Coronary artery (tissue), 2 donors: Measurements from ENCODE around the gene AMOTL2.

Experiments used
- DNase-seq: peaks from one replicate; pipeline ENCODE4 v3.0.0-alpha.2; 2017; ENCODE audit warnings: low spot score
- H3K27ac ChIP-seq, 2 donors: fragments of 200-600 bp; sonication (generic); one replicate each; pipeline ENCODE4 v1.5.1; 2016 to 2019
- H3K4me3 ChIP-seq: fragments of 200-600 bp; sonication (generic); 2 replicates; pipeline ENCODE4 v1.5.1; 2016; ENCODE audit warnings: mild to moderate bottlenecking, moderate library complexity
- CTCF ChIP-seq: fragments of 200-600 bp; sonication (generic); IDR thresholded peaks from one replicate; pipeline ENCODE4 v1.5.1; 2019; ENCODE audit warnings: antibody characterized with exemption

The AMOTL2 gene

GRCh38 chr3:134345202-134345601 lies 29.0 kb downstream of the AMOTL2 start:
- Histone ChIP-seq H3K4me3 (no peak overlapping the region), H3K27ac (peak overlapping the region; percentile 25 to 29)
- no peak for TF ChIP-seq CTCF
- peak; percentile 28 for DNase-seq

GRCh38 chr3:134344560-134344959 lies 29.7 kb downstream of the AMOTL2 start:
- H3K4me3 ChIP-seq = no peak overlapping the region
- TF ChIP-seq CTCF = no peak
- DNase-seq = no peak
- H3K27ac ChIP-seq = no peak overlapping the region

GRCh38 chr3:134342259-134342658 lies 32.0 kb downstream of the AMOTL2 start:
- DNase-seq = no peak
- TF ChIP-seq CTCF = no peak
- Histone ChIP-seq H3K4me3 (no peak overlapping the region), H3K27ac (no peak overlapping the region)

- Histone ChIP-seq H3K27ac (no peak overlapping the region), H3K4me3 (no peak overlapping the region)
- TF ChIP-seq CTCF = no peak
- DNase-seq = no peak
Measured at GRCh38 chr3:134341389-134341788, 32.9 kb downstream of the AMOTL2 start.

- no peak overlapping the region for H3K27ac ChIP-seq
- H3K4me3 ChIP-seq = no peak overlapping the region
- DNase-seq = no peak
- no peak for TF ChIP-seq CTCF
Measured at GRCh38 chr3:134340982-134341365, 33.3 kb downstream of the AMOTL2 start.

GRCh38 chr3:134340362-134340981 lies 33.8 kb downstream of the AMOTL2 start:
- no peak for TF ChIP-seq CTCF
- DNase-seq = no peak
- Histone ChIP-seq H3K27ac (peak overlapping the region in 1 of 2 donors; percentile 50), H3K4me3 (no peak overlapping the region)

- DNase-seq = no peak
- no peak for TF ChIP-seq CTCF
- peak overlapping the region in 1 of 2 donors; percentile 50 for H3K27ac ChIP-seq
- no peak overlapping the region for H3K4me3 ChIP-seq
Measured at GRCh38 chr3:134339913-134340312, 34.3 kb downstream of the AMOTL2 start.
